Measurements from ENCODE around the gene SMIM27. TPM values are rescaled to one million over a fixed set of nuclear protein-coding genes. Genes with fewer than 3 reads are reported as not detected.
A peak's percentile ranks its signal among the peaks of the same experiment; 100 is the strongest.
"Not testable (repeated sequence)": the region's sequence is repeated elsewhere in the genome, so short reads cannot be mapped to it uniquely, and the experiment has no call there.

SMIM27 gene
- total RNA-seq, 2 experiments from 2014 or later: 12.7 to 16.8 TPM

GRCh38 chr9:32545884-32546283, 6.2 kb upstream of the SMIM27 start:
- Mint-ChIP-seq H3K27ac (no peak overlapping the region), H3K9me3 (no peaks in the 10 kb centered on the region), H3K4me3 (no peak overlapping the region), H3K4me1 (ENCODE audit: low read depth) (peaks cover 46% of the 10 kb centered on the region), H3K27me3 (no peaks in the 10 kb centered on the region), H3K36me3 (ENCODE audit: low read depth) (peaks cover 51% of the 10 kb centered on the region)
- ChIA-PET CTCF (interaction anchor here (1.4 kb wide), 1 partner anchor 26 kb away, joined by 4 read pairs; no protein-coding TSS in a partner anchor), POLR2A (interaction anchor here (1.4 kb wide), 1 partner anchor 12 kb away, joined by 3 read pairs; no protein-coding TSS in a partner anchor)
- Histone ChIP-seq H3K27ac (ENCODE audit: low read depth in 1 of 2, low read length in 2 of 2) (no peak overlapping the region), H3K9me3 (ENCODE audit: control insufficient read depth in 1 of 2, insufficient read depth in 1 of 2, low read length in 2 of 2) (no peaks in the 10 kb centered on the region), H3K36me3 (ENCODE audit: insufficient read depth, low read length) (peaks cover 29% of the 10 kb centered on the region), H3K4me3 (ENCODE audit: low read length) (no peak overlapping the region), H3K4me1 (ENCODE audit: insufficient read depth, low read length) (peaks cover 12% of the 10 kb centered on the region), H3K27me3 (ENCODE audit: control insufficient read depth in 1 of 2, insufficient read depth in 2 of 2, low read length in 2 of 2) (no peaks in the 10 kb centered on the region)
- DNase-seq: no peak
- no peak for TF ChIP-seq CTCF (IDR thresholded peaks at IDR 0.05)
- intact Hi-C loops (cut with DNase I, micrococcal nuclease): no loop called here
- no peak for ATAC-seq (ENCODE audit: poor library complexity)

- ChIA-PET CTCF (interaction anchor here (1.5 to 1.9 kb wide), 2 partner anchors 22 to 169 kb away, joined by 3 to 9 read pairs; partner anchors contain the start of gene RIGI), POLR2A (interaction anchor here (5.2 kb wide), 1 partner anchor 23 kb away, joined by 127 read pairs; the partner anchor contains the start of gene RIGI)
- H3K9me3 ChIP-seq (ENCODE audit: control insufficient read depth in 1 of 2, insufficient read depth in 1 of 2, low read length in 2 of 2); H3K27me3 ChIP-seq (ENCODE audit: control insufficient read depth in 1 of 2, insufficient read depth in 2 of 2, low read length in 2 of 2); DNase-seq; H3K27me3 Mint-ChIP-seq; intact Hi-C loops (cut with DNase I, micrococcal nuclease); H3K36me3 ChIP-seq (ENCODE audit: insufficient read depth, low read length); H3K9me3 Mint-ChIP-seq; ATAC-seq (ENCODE audit: poor library complexity); H3K4me3 ChIP-seq (ENCODE audit: low read length); H3K27ac ChIP-seq (ENCODE audit: low read depth in 1 of 2, low read length in 2 of 2): not testable (repeated sequence)
- H3K4me1 ChIP-seq (ENCODE audit: insufficient read depth, low read length): peaks cover 28% of the 10 kb centered on the region
- Mint-ChIP-seq H3K36me3 (ENCODE audit: low read depth) (peaks cover 51% of the 10 kb centered on the region), H3K4me1 (ENCODE audit: low read depth) (peaks cover 63% of the 10 kb centered on the region), H3K27ac (peak overlapping the region; percentile 99), H3K4me3 (peak overlapping the region; percentile 73)
Observed at GRCh38 chr9:32548213-32548612, 3.9 kb upstream of the SMIM27 start.

GRCh38 chr9:32550150-32550561, 2.0 kb upstream of the SMIM27 start:
- H3K4me1 Mint-ChIP-seq (ENCODE audit: low read depth): peaks cover 59% of the 10 kb centered on the region
- Histone ChIP-seq H3K9me3 (ENCODE audit: control insufficient read depth in 1 of 2, insufficient read depth in 1 of 2, low read length in 2 of 2) (no peaks in the 10 kb centered on the region), H3K27ac (ENCODE audit: low read depth in 1 of 2, low read length in 2 of 2) (peak overlapping the region; percentile 96 to 97), H3K27me3 (ENCODE audit: control insufficient read depth in 1 of 2, insufficient read depth in 2 of 2, low read length in 2 of 2) (no peaks in the 10 kb centered on the region), H3K36me3 (ENCODE audit: insufficient read depth, low read length) (peaks cover 4% of the 10 kb centered on the region), H3K4me3 (ENCODE audit: low read length) (peak overlapping the region; percentile 86), H3K4me1 (ENCODE audit: insufficient read depth, low read length) (peaks cover 30% of the 10 kb centered on the region)
- peak overlapping the region; percentile 99 for H3K27ac Mint-ChIP-seq
- TF ChIP-seq CTCF (IDR thresholded peaks at IDR 0.05): no peak
- no peaks in the 10 kb centered on the region for H3K9me3 Mint-ChIP-seq
- CTCF ChIA-PET: interaction anchor here (0.8 to 4.3 kb wide), 11 partner anchors 16 to 171 kb away, joined by 3 to 45 read pairs (median 3); partner anchors contain the start of genes ACO1, NDUFB6 and RIGI
- no peak for ATAC-seq (ENCODE audit: poor library complexity)
- intact Hi-C loops (cut with DNase I, micrococcal nuclease): loop anchor here (5.0 to 10.0 kb wide), 2 partner anchors 477 to 615 kb away; partner anchors contain the start of genes B4GALT1 (in 1 of the 2) and DNAJA1 (in 1 of the 2)
- H3K4me3 Mint-ChIP-seq: peak overlapping the region; percentile 95
- peak in 3 of 14 experiments; percentile 6 to 47 (median 42) for DNase-seq
- H3K27me3 Mint-ChIP-seq: no peaks in the 10 kb centered on the region
- POLR2A ChIA-PET: interaction anchor here (0.8 to 5.2 kb wide), 20 partner anchors 9 to 740 kb away, joined by 3 to 127 read pairs (median 6); partner anchors contain the start of genes ACO1, DNAJA1, NDUFB6 and NFX1
- peaks cover 36% of the 10 kb centered on the region for H3K36me3 Mint-ChIP-seq (ENCODE audit: low read depth)

All from CD4-positive, alpha-beta T cell (primary cell).